NT2/D1 (cell line): ENCODE data around the gene SLC33A1.
A peak's percentile ranks its signal among the peaks of the same experiment; 100 is the strongest.
"Not testable (repeated sequence)": the region's sequence is repeated elsewhere in the genome, so short reads cannot be mapped to it uniquely, and the experiment has no call there.

Experiments used
- DNase-seq: peaks from one replicate; pipeline ENCODE4 v3.0.0-alpha.2; 2011; ENCODE audit warnings: low read depth, low spot score
- H3K27me3 ChIP-seq: 2 replicates; pipeline ENCODE4 v1.6.0; 2011; ENCODE audit warnings: mild to moderate bottlenecking; ENCODE audit not compliant: insufficient read length, insufficient read depth
- H3K36me3 ChIP-seq: 2 replicates; pipeline ENCODE4 v1.6.1; 2011; ENCODE audit warnings: mild to moderate bottlenecking, low read length, mixed read lengths; ENCODE audit not compliant: insufficient read depth, insufficient read length
- H3K4me1 ChIP-seq: 2 replicates; pipeline ENCODE4 v1.5.1; 2011; ENCODE audit not compliant: insufficient read depth, insufficient read length
- H3K4me3 ChIP-seq: 2 replicates; pipeline ENCODE4 v1.5.1; 2011; ENCODE audit warnings: low read depth; ENCODE audit not compliant: insufficient read length
- H3K9ac ChIP-seq: 2 replicates; pipeline ENCODE4 v1.6.0; 2011; ENCODE audit warnings: low read depth; ENCODE audit not compliant: insufficient read length
- H3K9me3 ChIP-seq: 2 replicates; pipeline ENCODE4 v1.5.1; 2011; ENCODE audit warnings: mild to moderate bottlenecking, low read length; ENCODE audit not compliant: insufficient read depth
- SUZ12 ChIP-seq: IDR thresholded peaks from 2 replicates; pipeline ENCODE4 v1.6.1; 2011; ENCODE audit not compliant: insufficient read length, insufficient read depth; ENCODE audit errors: extremely low read depth
- YY1 ChIP-seq: IDR thresholded peaks from 2 replicates; pipeline ENCODE4 v1.6.1; 2011; ENCODE audit not compliant: insufficient read length, insufficient read depth
- ZNF274 ChIP-seq: IDR thresholded peaks from 2 replicates; pipeline ENCODE4 v1.6.1; 2011; ENCODE audit warnings: mild to moderate bottlenecking, low read depth, low read length

The SLC33A1 gene

GRCh38 chr3:155854141-155854940 lies at the start of gene SLC33A1:
SLC33A1 (minus strand) TSS chr3:155854427; CDS start chr3:155853997, 430 bp downstream.
- peak; percentile 99 for DNase-seq
- peak within 1 kb of the TSS; percentile 93 for H3K4me3 ChIP-seq
- no peaks in the 10 kb centered on the region for H3K9me3 ChIP-seq
- peak within 1 kb of the TSS; percentile 96 for H3K9ac ChIP-seq
- no peaks in the 10 kb centered on the region for H3K4me1 ChIP-seq
- TF ChIP-seq SUZ12 (no peak), YY1 (no peak), ZNF274 (no peak)
- peaks cover 4% of the 10 kb centered on the region for H3K36me3 ChIP-seq
- no peaks in the 10 kb centered on the region for H3K27me3 ChIP-seq

- peaks cover 61% of the 10 kb centered on the region for H3K36me3 ChIP-seq
- H3K9me3 ChIP-seq = no peaks in the 10 kb centered on the region
- H3K4me3 ChIP-seq = no peak overlapping the region
- TF ChIP-seq YY1 (no peak), ZNF274 (no peak), SUZ12 (no peak)
- DNase-seq = no peak
- no peak overlapping the region for H3K9ac ChIP-seq
- H3K4me1 ChIP-seq = no peaks in the 10 kb centered on the region
- H3K27me3 ChIP-seq = no peaks in the 10 kb centered on the region
Observed at GRCh38 chr3:155895379-155895900, 41.2 kb upstream of the SLC33A1 start.

GRCh38 chr3:155891321-155891720 lies 37.1 kb upstream of the SLC33A1 start:
- Histone ChIP-seq H3K9me3 (no peaks in the 10 kb centered on the region), H3K4me3 (no peak overlapping the region), H3K4me1 (no peaks in the 10 kb centered on the region), H3K27me3 (no peaks in the 10 kb centered on the region), H3K36me3 (peaks cover 26% of the 10 kb centered on the region), H3K9ac (no peak overlapping the region)
- TF ChIP-seq SUZ12 = no peak
- no peak for TF ChIP-seq YY1
- TF ChIP-seq ZNF274 = no peak
- no peak for DNase-seq

GRCh38 chr3:155890671-155891190 lies 36.5 kb upstream of the SLC33A1 start:
- Histone ChIP-seq H3K36me3 (peaks cover 26% of the 10 kb centered on the region), H3K9ac (no peak overlapping the region), H3K27me3 (no peaks in the 10 kb centered on the region), H3K9me3 (no peaks in the 10 kb centered on the region), H3K4me1 (no peaks in the 10 kb centered on the region), H3K4me3 (no peak overlapping the region)
- no peak for TF ChIP-seq YY1
- TF ChIP-seq SUZ12 = no peak
- TF ChIP-seq ZNF274 = no peak
- no peak for DNase-seq

GRCh38 chr3:155889952-155890351 lies 35.7 kb upstream of the SLC33A1 start:
- Histone ChIP-seq H3K9ac (no peak overlapping the region), H3K27me3 (no peaks in the 10 kb centered on the region), H3K4me1 (no peaks in the 10 kb centered on the region)

GRCh38 chr3:155889212-155889611 lies 35.0 kb upstream of the SLC33A1 start:
- Histone ChIP-seq H3K4me1 (no peaks in the 10 kb centered on the region), H3K36me3 (peaks cover 11% of the 10 kb centered on the region), H3K27me3 (no peaks in the 10 kb centered on the region), H3K9ac (no peak overlapping the region), H3K4me3 (no peak overlapping the region), H3K9me3 (no peaks in the 10 kb centered on the region)
- DNase-seq = no peak
- TF ChIP-seq YY1 (no peak), ZNF274 (no peak), SUZ12 (no peak)

More at GRCh38 chr3:155889952-155890351, 35.7 kb upstream of the SLC33A1 start:
- DNase-seq = no peak
- peaks cover 19% of the 10 kb centered on the region for H3K36me3 ChIP-seq
- H3K4me3 ChIP-seq = no peak overlapping the region
- no peaks in the 10 kb centered on the region for H3K9me3 ChIP-seq
- no peak for TF ChIP-seq ZNF274
- no peak for TF ChIP-seq YY1
- no peak for TF ChIP-seq SUZ12

- Histone ChIP-seq H3K27me3 (no peaks in the 10 kb centered on the region), H3K36me3 (no peaks in the 10 kb centered on the region), H3K4me3 (no peak overlapping the region), H3K9me3 (no peaks in the 10 kb centered on the region), H3K9ac (no peak overlapping the region), H3K4me1 (no peaks in the 10 kb centered on the region)
- DNase-seq = no peak
- TF ChIP-seq YY1 (no peak), ZNF274 (no peak), SUZ12 (no peak)
Observed at GRCh38 chr3:155886915-155887314, 32.7 kb upstream of the SLC33A1 start.

GRCh38 chr3:155886348-155886747 lies 32.1 kb upstream of the SLC33A1 start:
- H3K4me1 ChIP-seq, H3K27me3 ChIP-seq, H3K4me3 ChIP-seq, H3K36me3 ChIP-seq, DNase-seq, H3K9me3 ChIP-seq, H3K9ac ChIP-seq: not testable (repeated sequence)
